Liver (tissue), 9 donors: Measurements from ENCODE around the gene NOTCH1. TPM values are rescaled to one million over a fixed set of nuclear protein-coding genes. Genes with fewer than 3 reads are reported as not detected.
A peak's percentile ranks its signal among the peaks of the same experiment; 100 is the strongest.

Source experiments
- DNase-seq: peaks from one replicate; pipeline ENCODE4 v3.0.0-alpha.2; 2017; ENCODE audit warnings: low spot score
- H3K27ac ChIP-seq, 2 donors: one replicate each; pipeline ENCODE4 v1.7.0; 2013; ENCODE audit warnings: inconsistent platforms in 2 of 2, low read length in 2 of 2, control low read depth in 1 of 2, low read depth in 1 of 2, mild to moderate bottlenecking in 1 of 2
- H3K27me3 ChIP-seq, 4 donors: one replicate each; pipeline versions ENCODE4 v1.6.1 to v1.7.0; 2013; ENCODE audit warnings: low read length in 3 of 4, inconsistent platforms in 1 of 4, mild to moderate bottlenecking in 1 of 4, moderate library complexity in 1 of 4; ENCODE audit not compliant: control insufficient read depth in 4 of 4, insufficient read depth in 4 of 4
- H3K36me3 ChIP-seq, 4 donors: one replicate each; pipeline versions ENCODE4 v1.6.1 to v1.7.0; 2013; ENCODE audit warnings: low read length in 3 of 4, mild to moderate bottlenecking in 3 of 4, low read depth in 1 of 4, moderate library complexity in 1 of 4; ENCODE audit not compliant: control insufficient read depth in 4 of 4, insufficient read depth in 3 of 4
- H3K4me1 ChIP-seq, 4 donors: one replicate each; pipeline versions ENCODE4 v1.6.1 to v1.7.0; 2013; ENCODE audit warnings: low read length in 3 of 4, mild to moderate bottlenecking in 3 of 4, moderate library complexity in 1 of 4; ENCODE audit not compliant: control insufficient read depth in 4 of 4, insufficient read depth in 4 of 4
- H3K4me3 ChIP-seq, 3 donors: one replicate each; pipeline versions ENCODE4 v1.6.1 to v1.7.0; 2013; ENCODE audit warnings: low read length in 3 of 3, control low read depth in 1 of 3, low read depth in 1 of 3, mild to moderate bottlenecking in 1 of 3
- H3K9ac ChIP-seq, 2 donors: one replicate each; pipeline ENCODE4 v1.7.0; 2013; ENCODE audit warnings: low read length in 2 of 2, mild to moderate bottlenecking in 2 of 2, moderate library complexity in 2 of 2, control low read depth in 1 of 2, low read depth in 1 of 2
- H3K9me3 ChIP-seq, 4 donors: one replicate each; pipeline versions ENCODE4 v1.6.1 to v1.7.0; 2013; ENCODE audit warnings: low read length in 3 of 4; ENCODE audit not compliant: control insufficient read depth in 4 of 4
- ATF3 ChIP-seq: IDR thresholded peaks from 2 replicates; pipeline ENCODE4 v1.6.1; 2016; ENCODE audit warnings: antibody characterized with exemption
- CTCF ChIP-seq: fragments of 150-350 bp; IDR thresholded peaks from 2 replicates; pipeline ENCODE4 v1.5.1; 2017; ENCODE audit warnings: improper control_type of control experiment, low read depth, low read length; ENCODE audit not compliant: missing input control
- FOXA1 ChIP-seq: IDR thresholded peaks from 2 replicates; pipeline ENCODE4 v1.6.1; 2016; ENCODE audit warnings: antibody characterized with exemption
- FOXA2 ChIP-seq: IDR thresholded peaks from 2 replicates; pipeline ENCODE4 v1.6.1; 2016; ENCODE audit warnings: antibody characterized with exemption
- GABPA ChIP-seq, 2 donors: IDR thresholded peaks in 1 of 2; conservative IDR thresholded peaks in 1 of 2; 2 replicates each; pipeline ENCODE4 v1.6.1; 2016; ENCODE audit warnings: antibody characterized with exemption in 2 of 2, mild to moderate bottlenecking in 1 of 2, moderate library complexity in 1 of 2
- HNF4A ChIP-seq, 2 donors: conservative IDR thresholded peaks; 2 replicates each; pipeline ENCODE4 v1.6.1; 2016; ENCODE audit warnings: antibody characterized with exemption in 2 of 2, mild to moderate bottlenecking in 2 of 2
- JUND ChIP-seq, 2 donors: IDR thresholded peaks; 2 replicates each; pipeline ENCODE4 v1.6.1; 2016; ENCODE audit warnings: antibody characterized with exemption in 2 of 2
- MAX ChIP-seq: IDR thresholded peaks from 2 replicates; pipeline ENCODE4 v1.6.1; 2016; ENCODE audit warnings: antibody characterized with exemption
- NR2F2 ChIP-seq: IDR thresholded peaks from 2 replicates; pipeline ENCODE4 v1.6.1; 2016; ENCODE audit warnings: antibody characterized with exemption
- RAD21 ChIP-seq, 2 donors: IDR thresholded peaks; 2 replicates each; pipeline ENCODE4 v1.6.1; 2016; ENCODE audit warnings: antibody characterized with exemption in 2 of 2, mild to moderate bottlenecking in 2 of 2
- REST ChIP-seq: IDR thresholded peaks from 2 replicates; pipeline ENCODE4 v1.6.1; 2016; ENCODE audit warnings: antibody characterized with exemption, mild to moderate bottlenecking
- RXRA ChIP-seq, 2 donors: IDR thresholded peaks; 2 replicates each; pipeline ENCODE4 v1.6.1; 2017 to 2018; ENCODE audit warnings: antibody characterized with exemption in 2 of 2, mild to moderate bottlenecking in 1 of 2
- SP1 ChIP-seq: IDR thresholded peaks from 2 replicates; pipeline ENCODE4 v1.6.1; 2018; ENCODE audit warnings: antibody characterized with exemption, mild to moderate bottlenecking
- TAF1 ChIP-seq: conservative IDR thresholded peaks from 2 replicates; pipeline ENCODE4 v1.6.1; 2016; ENCODE audit warnings: antibody characterized with exemption, mild to moderate bottlenecking
- YY1 ChIP-seq: IDR thresholded peaks from 2 replicates; pipeline ENCODE4 v1.6.1; 2016; ENCODE audit warnings: antibody characterized with exemption, mild to moderate bottlenecking
- ZBTB33 ChIP-seq: IDR thresholded peaks from 2 replicates; pipeline ENCODE4 v1.6.1; 2016; ENCODE audit warnings: antibody characterized with exemption
- WGBS: extraction: QIAGEN DNeasy Blood & Tissue Kit; methylation state at CpG from one replicate; pipeline ENCODE4 v1.1.7; 2013; 5-methylcytosine and 5-hydroxymethylcytosine counted together
- polyA plus RNA-seq, 2 donors: library from polyadenylated mRNA; stranded (reverse) in 1 of 2; unstranded in 1 of 2; fragments of 200-250 nt in 1 of 2; fragments of >200 nt in 1 of 2; fragmentation: Nextera tagmentation in 1 of 2; extraction: Ambion mirVana in 1 of 2; gene quantifications; one replicate each; pipeline versions ENCODE4 v1.2.1 to v1.2.3, GENCODE V29; 2013 to 2015
- total RNA-seq, 2 donors: library from RNA; depleted of rRNA; stranded (reverse); fragments of >200 nt; gene quantifications; one replicate each; pipeline ENCODE4 v1.2.3, GENCODE V29; 2014
- donor health status: healthy.
- donor health status: healthy.
- donor health status: healthy.
- donor health status: healthy.
- donor health status: healthy.

NOTCH1 gene
- total and polyA plus RNA-seq, 4 donors = 2.4 to 22.3 (median 8.5) TPM

GRCh38 chr9:136566901-136567300, 21.1 kb upstream of the NOTCH1 start:
- DNase-seq = no peak
- no peak overlapping the region for H3K9ac ChIP-seq
- no peaks in the 10 kb centered on the region for H3K9me3 ChIP-seq
- no peaks in the 10 kb centered on the region for H3K27me3 ChIP-seq
- TF ChIP-seq MAX (no peak), REST (no peak), FOXA2 (no peak), YY1 (no peak), CTCF (no peak), RXRA (IDR thresholded peaks at IDR 0.05) (no peak), JUND (IDR thresholded peaks at IDR 0.05) (no peak), HNF4A (conservative IDR thresholded peaks at IDR 0.05) (peak in 1 of 2 donors; percentile 20), RAD21 (IDR thresholded peaks at IDR 0.05) (peak in 1 of 2 donors; percentile 26), NR2F2 (no peak)
- H3K4me3 ChIP-seq = no peak overlapping the region
- WGBS = 36% methylated on average over 14 of the region's 14 CpGs
- no peaks in the 10 kb centered on the region for H3K36me3 ChIP-seq
- no peak overlapping the region for H3K27ac ChIP-seq
- H3K4me1 ChIP-seq = peaks cover 3 to 28% (median 15%) of the 10 kb centered on the region in 4 donors

GRCh38 chr9:136566553-136566895, 20.7 kb upstream of the NOTCH1 start:
- WGBS = 92% methylated on average over 19 of the region's 19 CpGs
- Histone ChIP-seq H3K9me3 (no peaks in the 10 kb centered on the region), H3K27me3 (no peaks in the 10 kb centered on the region), H3K4me3 (no peak overlapping the region), H3K36me3 (no peaks in the 10 kb centered on the region), H3K4me1 (peaks cover 3 to 28% (median 15%) of the 10 kb centered on the region in 4 donors), H3K27ac (no peak overlapping the region), H3K9ac (no peak overlapping the region)
- no peak for DNase-seq
- TF ChIP-seq ZBTB33 (no peak), TAF1 (no peak), CTCF (no peak), MAX (no peak), NR2F2 (no peak), GABPA (IDR thresholded peaks at IDR 0.05 in 1 of 2, conservative IDR thresholded peaks at IDR 0.05 in 1 of 2) (no peak), JUND (IDR thresholded peaks at IDR 0.05) (no peak), ATF3 (no peak), HNF4A (conservative IDR thresholded peaks at IDR 0.05) (no peak), FOXA1 (no peak), SP1 (no peak), FOXA2 (no peak), YY1 (no peak), RXRA (IDR thresholded peaks at IDR 0.05) (no peak)
